ENCODE data around the gene OPA3. TPM values are rescaled to one million over a fixed set of nuclear protein-coding genes. Genes with fewer than 3 reads are reported as not detected.

The OPA3 gene
- total RNA-seq, 1 experiment from 2014 or later: 6.0 TPM

- no peak for DNase-seq (ENCODE audit: extremely low read depth, low read depth)
Measured at GRCh38 chr19:45569619-45570421, 14.8 kb downstream of the OPA3 start.

- DNase-seq (ENCODE audit: extremely low read depth, low read depth): no peak
Measured at GRCh38 chr19:45568732-45569131, 15.9 kb downstream of the OPA3 start.

- DNase-seq (ENCODE audit: extremely low read depth, low read depth): no peak
Measured at GRCh38 chr19:45567609-45568008, 17.0 kb downstream of the OPA3 start.

- no peak for DNase-seq (ENCODE audit: extremely low read depth, low read depth)
Measured at GRCh38 chr19:45564131-45564780, 20.3 kb downstream of the OPA3 start.

GRCh38 chr19:45560686-45561085 lies 23.9 kb downstream of the OPA3 start:
- DNase-seq (ENCODE audit: extremely low read depth, low read depth): no peak

GRCh38 chr19:45560038-45560437 lies 24.6 kb downstream of the OPA3 start:
- DNase-seq (ENCODE audit: extremely low read depth, low read depth): no peak

GRCh38 chr19:45558399-45558878 lies 26.2 kb downstream of the OPA3 start:
- DNase-seq (ENCODE audit: extremely low read depth, low read depth): peak; percentile 49

- no peak for DNase-seq (ENCODE audit: extremely low read depth, low read depth)
Measured at GRCh38 chr19:45556835-45557234, 27.8 kb downstream of the OPA3 start.

- no peak for DNase-seq (ENCODE audit: extremely low read depth, low read depth)
Measured at GRCh38 chr19:45554481-45554880, 30.1 kb downstream of the OPA3 start.

- no peak for DNase-seq (ENCODE audit: extremely low read depth, low read depth)
Measured at GRCh38 chr19:45553464-45553863, 31.1 kb downstream of the OPA3 start.

GRCh38 chr19:45547965-45548609 lies 36.5 kb downstream of the OPA3 start:
- peak; percentile 52 for DNase-seq (ENCODE audit: extremely low read depth, low read depth)

- no peak for DNase-seq (ENCODE audit: extremely low read depth, low read depth)
Measured at GRCh38 chr19:45547211-45547770, 37.3 kb downstream of the OPA3 start.

GRCh38 chr19:45542234-45542668 lies 42.4 kb downstream of the OPA3 start:
- no peak for DNase-seq (ENCODE audit: extremely low read depth, low read depth)

GRCh38 chr19:45539459-45539858 lies 45.1 kb downstream of the OPA3 start:
- no peak for DNase-seq (ENCODE audit: extremely low read depth, low read depth)

GRCh38 chr19:45531349-45531748 lies 53.3 kb downstream of the OPA3 start:
- no peak for DNase-seq (ENCODE audit: extremely low read depth, low read depth)

- DNase-seq (ENCODE audit: extremely low read depth, low read depth): no peak
Measured at GRCh38 chr19:45529420-45529785, 55.2 kb downstream of the OPA3 start.

- no peak for DNase-seq (ENCODE audit: extremely low read depth, low read depth)
Measured at GRCh38 chr19:45528744-45529419, 55.7 kb downstream of the OPA3 start.

- DNase-seq (ENCODE audit: extremely low read depth, low read depth): no peak
Measured at GRCh38 chr19:45528149-45528743, 56.4 kb downstream of the OPA3 start.

- no peak for DNase-seq (ENCODE audit: extremely low read depth, low read depth)
Measured at GRCh38 chr19:45527731-45528130, 56.9 kb downstream of the OPA3 start.

GRCh38 chr19:45526971-45527370 lies 57.6 kb downstream of the OPA3 start:
- DNase-seq (ENCODE audit: extremely low read depth, low read depth): no peak
